Stimulated activated CD8-positive, alpha-beta memory T cell treated with anti-CD3 and anti-CD28 coated beads, Interleukin-7, amount 100 ng/mL, for 24 hours (primary cell): Measurements from ENCODE around the gene OSGEP.
A peak's percentile ranks its signal among the peaks of the same experiment; 100 is the strongest.
"Not testable (repeated sequence)": the region's sequence is repeated elsewhere in the genome, so short reads cannot be mapped to it uniquely, and the experiment has no call there.

Source experiments
- DNase-seq: peaks from one replicate; pipeline ENCODE4 v3.0.0-alpha.2; 2020; ENCODE audit warnings: low read depth

Gene OSGEP

GRCh38 chr14:20469890-20470602, 15.4 kb upstream of the OSGEP start:
- peak; percentile 28 for DNase-seq

DNA sequence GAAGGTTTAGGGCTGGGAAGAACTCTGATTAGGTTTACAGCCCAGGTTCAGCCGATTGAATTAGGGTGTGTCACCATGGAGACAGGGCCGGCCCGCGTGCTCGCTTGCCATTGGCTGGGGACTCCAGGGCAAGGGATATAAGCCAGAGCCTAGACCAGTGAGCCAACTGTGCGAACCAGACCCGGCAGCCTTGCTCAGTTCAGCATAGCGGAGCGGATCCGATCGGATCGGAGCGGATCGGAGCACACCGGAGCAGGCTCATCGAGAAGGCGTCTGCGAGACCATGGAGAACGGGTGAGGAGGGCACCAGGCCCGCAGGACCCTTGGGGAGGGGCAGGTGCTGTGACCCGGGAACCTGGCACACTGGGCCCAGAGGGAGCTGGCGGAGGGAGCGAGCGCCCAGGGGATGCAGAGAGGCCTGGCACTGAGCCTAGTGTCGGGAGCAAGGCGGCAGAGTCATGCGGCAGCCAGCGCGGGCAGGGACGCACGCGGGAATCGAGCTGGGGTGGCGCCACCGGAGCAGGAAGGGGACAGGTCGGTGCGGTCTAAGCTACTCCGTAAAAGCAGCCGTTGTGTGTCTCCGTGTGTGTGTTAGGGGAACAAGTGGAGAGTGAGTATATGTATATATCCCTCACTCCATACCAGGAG, 14.8 kb upstream of the OSGEP start, which contains the start of gene PNP:
Gene PNP, plus strand, starts transcription at position 165 of the 648 bp plus-strand sequence. Its CDS starts 119 bp downstream, at position 284.
- DNase-seq, result peak; percentile 73

GRCh38 chr14:20468764-20469241, 14.2 kb upstream of the OSGEP start:
- DNase-seq, result no peak

GRCh38 chr14:20461225-20462141, 6.9 kb upstream of the OSGEP start, which contains the start of gene PIP4P1:
Gene PIP4P1 (minus strand): TSS chr14:20461434. CDS start chr14:20461325, 109 bp downstream.
- DNase-seq, result peak; percentile 97

DNA sequence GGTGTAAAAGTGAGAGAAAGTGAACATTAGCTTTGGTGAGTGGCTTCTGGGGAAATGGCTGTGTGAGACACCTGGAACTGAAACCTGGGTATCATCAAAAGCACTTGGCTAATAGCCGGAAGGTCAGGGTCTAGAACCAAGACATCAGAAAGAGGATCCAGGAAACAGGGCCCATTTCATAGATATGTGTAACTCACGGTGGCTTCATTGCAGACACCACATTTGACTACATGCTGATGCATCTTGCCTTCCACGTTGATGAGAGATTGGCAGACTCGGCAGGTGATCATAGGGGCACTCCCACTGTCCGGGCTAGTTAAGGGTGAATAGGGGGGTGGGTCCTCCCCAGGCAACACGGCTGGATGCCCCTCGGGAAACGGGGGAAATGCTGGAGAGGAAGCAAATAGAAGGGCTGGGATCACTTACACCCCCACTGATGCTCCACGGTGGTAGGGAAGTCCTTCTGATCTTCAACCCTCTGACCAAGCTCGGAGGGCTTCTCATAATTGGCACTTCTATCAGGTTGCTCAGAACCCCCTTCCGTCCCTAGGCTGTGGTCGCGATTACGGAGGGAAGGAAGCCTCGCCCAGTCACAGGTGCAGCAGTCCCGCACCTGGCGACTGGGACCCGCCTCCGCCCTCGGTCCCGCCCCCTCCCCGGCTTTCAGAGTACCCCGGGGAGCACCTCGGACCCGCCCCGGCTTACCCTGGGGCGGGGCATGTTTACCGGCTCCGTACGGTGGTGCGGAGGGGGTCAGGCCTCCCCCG, 6.0 kb upstream of the OSGEP start:
- no peak for DNase-seq

DNA sequence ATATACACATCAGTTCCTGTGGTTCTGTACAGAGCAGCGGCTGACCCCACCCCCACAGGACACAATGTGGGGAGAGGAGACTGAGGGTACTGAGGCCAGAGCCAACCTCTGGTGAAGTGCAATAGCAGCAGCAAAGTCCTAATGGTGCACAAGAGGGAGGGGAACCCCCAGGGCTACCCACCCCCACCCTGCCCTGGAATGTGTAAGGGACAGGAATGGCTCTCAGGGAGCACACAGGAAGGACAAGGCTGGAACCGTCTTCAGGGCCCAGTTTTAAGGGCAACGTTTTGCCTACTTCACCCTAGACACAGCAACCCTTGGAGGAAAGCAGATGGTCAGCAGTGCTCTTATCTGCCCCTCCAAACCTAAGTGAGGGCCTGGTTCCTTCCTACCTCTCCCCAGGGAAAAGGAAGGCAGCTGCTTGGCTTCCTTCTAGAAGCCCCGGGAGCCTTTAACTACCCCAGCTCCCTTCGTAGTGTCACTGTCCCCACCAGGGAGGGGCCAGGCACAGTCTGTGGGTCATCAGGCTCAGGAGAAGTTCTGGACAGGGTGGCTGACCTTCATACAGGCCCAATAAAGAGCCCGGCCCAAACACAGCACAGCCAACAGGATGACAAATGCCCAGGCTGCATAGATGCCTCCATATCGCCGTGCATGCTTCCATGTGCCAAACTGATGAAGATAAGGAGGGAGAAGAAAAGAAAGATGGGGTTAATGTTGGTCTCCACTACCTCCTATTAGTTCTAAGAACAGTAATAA, 3.6 kb upstream of the OSGEP start:
- DNase-seq, result no peak

DNA sequence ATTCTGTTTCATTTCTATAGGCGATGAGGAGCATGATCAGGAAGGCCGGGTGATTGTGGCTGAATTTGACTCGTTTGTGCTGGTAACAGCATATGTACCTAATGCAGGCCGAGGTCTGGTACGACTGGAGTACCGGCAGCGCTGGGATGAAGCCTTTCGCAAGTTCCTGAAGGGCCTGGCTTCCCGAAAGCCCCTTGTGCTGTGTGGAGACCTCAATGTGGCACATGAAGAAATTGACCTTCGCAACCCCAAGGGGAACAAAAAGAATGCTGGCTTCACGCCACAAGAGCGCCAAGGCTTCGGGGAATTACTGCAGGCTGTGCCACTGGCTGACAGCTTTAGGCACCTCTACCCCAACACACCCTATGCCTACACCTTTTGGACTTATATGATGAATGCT, 2.4 kb upstream of the OSGEP start:
- DNase-seq, result no peak

DNA sequence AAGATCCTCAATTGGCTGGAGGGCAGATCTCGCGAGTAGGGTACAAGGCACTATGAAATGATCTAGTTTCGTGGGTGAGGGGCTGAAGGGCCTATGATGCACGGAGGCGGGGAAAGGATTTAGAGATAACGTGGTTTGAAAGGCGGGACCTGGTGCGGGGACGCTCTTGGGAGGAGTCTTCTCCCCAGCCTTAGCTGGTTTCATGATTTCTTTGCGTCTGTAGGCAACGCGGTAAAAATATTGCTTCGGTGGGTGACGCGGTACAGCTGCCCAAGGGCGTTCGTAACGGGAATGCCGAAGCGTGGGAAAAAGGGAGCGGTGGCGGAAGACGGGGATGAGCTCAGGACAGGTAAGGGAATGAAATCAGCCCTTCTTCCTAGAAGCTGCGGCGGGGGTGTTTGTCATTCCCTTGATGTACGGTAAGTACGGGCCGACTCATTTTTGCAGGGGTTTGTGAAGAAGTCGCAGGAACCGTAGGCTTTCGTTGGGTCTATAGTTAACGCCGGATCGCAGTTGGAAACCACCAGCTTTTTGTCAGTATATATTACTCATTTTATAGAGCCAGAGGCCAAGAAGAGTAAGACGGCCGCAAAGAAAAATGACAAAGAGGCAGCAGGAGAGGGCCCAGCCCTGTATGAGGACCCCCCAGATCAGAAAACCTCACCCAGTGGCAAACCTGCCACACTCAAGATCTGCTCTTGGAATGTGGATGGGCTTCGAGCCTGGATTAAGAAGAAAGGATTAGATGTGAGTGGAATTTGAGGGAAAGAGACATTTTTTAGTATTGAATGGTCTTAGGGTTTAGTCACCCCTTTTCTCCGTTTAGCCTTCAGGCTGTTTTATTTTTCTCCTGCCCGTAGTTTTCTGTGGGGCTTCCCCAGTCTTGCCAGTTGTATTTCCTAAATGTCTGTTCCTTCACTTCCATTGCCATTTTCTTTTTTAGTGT, 1.0 kb upstream of the OSGEP start:
- peak; percentile 53 for DNase-seq

GRCh38 chr14:20452831-20453230, 1.8 kb downstream of the OSGEP start:
- DNase-seq, result not testable (repeated sequence)

DNA sequence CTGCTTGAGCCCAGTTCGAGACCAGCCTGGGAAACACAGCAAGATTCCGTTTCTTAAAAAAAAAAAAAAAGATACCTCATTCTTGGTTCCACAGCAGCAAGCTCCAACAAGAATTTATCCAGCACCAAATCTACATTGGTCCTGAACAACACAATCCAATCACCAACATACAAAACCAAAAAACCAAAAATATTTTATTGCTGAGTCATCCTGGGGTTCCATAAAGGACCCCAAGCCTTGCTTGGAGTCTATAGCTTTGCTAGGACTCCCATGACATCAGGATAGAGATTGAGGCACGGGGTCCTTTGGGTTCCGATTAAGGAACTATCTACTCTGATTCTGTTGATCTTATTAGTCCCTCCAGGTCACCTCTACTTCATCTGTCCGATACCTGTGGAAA, 7.7 kb downstream of the OSGEP start:
- DNase-seq, result no peak

DNA sequence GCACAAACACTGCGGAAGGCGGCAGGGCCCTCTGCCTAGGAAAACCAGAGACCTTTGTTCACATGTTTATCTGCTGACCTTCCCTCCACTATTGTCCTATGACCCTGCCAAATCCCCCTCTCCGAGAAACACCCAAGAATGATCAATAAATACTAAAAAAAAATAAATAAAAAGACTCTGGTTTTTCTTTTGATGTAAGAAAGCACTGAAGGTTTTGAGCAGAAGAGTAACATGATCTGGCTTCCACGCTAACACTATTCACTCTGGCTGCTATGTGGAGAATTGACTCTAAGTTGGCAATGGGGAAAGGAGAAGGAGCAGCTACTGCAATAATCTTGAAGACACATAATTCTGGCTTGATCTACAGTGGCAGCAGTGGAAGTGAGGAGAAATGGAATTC, 11.0 kb downstream of the OSGEP start:
- not testable (repeated sequence) for DNase-seq

DNA sequence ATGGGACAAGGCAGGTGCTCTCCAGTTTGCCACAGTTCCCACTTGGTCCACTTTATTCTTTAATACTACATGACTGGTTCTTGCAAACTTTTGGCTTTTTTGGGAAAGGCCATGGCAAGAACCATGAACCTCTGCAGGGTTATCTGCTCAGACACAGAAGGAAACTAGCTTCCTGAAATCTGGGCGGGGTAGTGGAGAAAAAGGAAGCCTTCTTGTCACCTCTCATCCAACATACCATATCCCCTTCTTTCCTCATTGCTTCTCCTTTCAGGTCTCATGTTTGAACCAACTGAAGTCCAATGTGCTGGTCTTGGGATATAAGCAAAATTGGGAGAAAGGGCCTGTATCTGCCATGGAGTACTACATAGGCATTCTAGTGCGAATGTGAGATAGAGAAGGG, 13.2 kb downstream of the OSGEP start:
- no peak for DNase-seq

DNA sequence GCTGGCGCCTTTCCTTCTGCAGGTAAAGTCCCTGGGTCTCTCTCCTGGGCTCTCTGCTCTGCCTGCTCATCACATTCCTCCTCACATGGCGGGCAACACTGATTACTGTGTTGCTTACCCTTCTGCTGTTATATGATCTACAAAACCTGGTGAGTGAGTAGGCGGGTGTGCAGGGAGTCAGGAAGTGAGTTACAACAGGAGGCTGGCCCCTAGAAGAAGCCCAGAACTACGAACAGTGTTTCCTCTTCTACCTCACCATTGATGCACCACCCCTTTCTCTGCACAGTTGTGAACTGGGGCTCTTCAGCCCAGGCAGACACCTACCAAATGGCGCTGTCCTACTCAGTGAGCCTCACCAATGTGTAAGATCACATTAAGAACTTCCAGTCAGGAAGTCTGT, 13.7 kb downstream of the OSGEP start:
- DNase-seq, result no peak

- DNase-seq, result no peak
Observed at GRCh38 chr14:20440465-20440864, 14.1 kb downstream of the OSGEP start.

DNA sequence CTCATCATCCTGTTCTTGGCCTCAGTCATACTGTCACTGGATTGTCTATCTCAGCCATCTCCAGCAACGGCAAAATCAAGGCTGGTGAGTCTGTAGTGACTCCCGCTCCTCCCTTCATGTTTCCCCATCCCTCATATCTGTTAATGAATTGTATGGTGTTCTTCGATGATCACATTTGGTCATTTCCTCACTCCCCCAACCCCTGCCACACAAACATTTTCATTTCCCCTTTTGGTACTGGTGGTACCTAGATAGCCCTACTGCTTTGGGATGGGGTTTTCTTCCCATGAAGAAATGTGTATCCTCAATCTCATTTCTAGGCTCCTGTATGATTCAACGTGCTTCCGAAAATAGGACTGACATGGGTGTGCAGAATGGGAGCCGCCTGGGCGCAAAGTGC, 15.9 kb downstream of the OSGEP start:
- DNase-seq, result no peak

DNA sequence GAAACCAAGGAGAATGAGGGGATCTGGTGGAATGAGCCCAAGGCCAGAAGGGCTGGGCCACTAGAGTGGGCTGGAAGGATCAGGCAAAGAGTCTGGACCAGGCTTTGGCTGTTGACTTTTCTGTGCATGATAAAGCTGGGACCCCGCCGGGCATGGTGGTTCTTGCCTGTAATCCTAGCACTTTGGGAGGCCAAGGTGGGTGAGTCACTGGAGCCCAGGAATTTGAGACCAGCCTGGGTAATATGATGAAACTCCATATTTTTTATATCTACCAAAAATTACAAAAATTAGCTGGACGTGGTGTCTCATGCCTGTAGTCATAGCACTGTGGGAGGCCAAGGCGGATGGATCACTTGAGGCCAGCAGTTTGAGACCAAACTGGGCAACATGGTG, 18.3 kb downstream of the OSGEP start:
- DNase-seq, result no peak

- no peak for DNase-seq
Observed at GRCh38 chr14:20435582-20436362, 18.8 kb downstream of the OSGEP start, which contains the start of gene KLHL33. Gene KLHL33 (minus strand): TSS chr14:20436166. CDS start chr14:20435811, 355 bp downstream.

DNA sequence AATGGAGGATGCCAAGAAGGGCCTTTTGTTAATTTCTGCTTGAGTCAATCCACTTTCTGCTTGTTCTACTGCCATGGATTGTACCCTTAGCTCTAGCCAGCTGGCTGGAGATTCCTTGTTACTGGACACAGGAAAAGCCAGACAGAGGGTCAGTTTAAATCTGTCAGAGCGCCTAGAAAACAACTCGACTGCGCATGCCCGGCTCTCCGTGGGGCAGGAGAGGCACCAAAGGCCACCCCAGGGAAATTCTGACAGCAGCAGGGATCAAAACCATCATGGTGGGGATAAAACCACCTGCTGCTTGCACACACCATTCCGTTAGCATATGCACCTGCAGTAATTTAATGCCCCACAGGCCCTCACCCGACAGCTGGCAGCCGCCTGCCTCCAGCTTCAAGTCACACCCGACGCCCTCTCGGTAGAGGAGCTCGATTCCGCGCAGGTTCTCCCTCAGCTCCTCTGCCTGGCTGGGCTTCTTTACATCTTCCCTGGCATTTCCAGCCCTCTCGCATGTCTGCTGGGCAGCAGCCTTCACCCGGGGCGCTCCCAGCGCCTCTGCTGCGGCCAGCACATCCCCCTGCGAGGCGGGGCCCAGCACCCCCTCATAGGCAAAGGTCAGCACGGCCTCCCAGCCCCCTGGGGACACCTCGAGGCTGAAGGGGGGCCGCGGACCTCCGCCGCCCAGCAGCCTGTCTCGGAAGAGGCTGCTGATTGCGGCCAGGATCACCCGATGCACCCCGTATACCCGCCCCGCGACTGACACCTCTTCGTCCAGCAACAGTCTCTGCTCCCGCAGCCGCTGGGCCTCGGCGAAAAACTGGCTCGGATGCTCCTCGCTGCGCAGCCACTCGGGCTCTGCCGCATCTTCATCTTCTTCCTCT, 19.7 kb downstream of the OSGEP start:
- no peak for DNase-seq
